Fibroblast of villous mesenchyme (primary cell): Measurements from ENCODE around the gene S1PR4. TPM values are rescaled to one million over a fixed set of nuclear protein-coding genes. Genes with fewer than 3 reads are reported as not detected.
"Not testable (repeated sequence)": the region's sequence is repeated elsewhere in the genome, so short reads cannot be mapped to it uniquely, and the experiment has no call there.

Source experiments
- DNase-seq: peaks from one replicate; pipeline ENCODE4 v3.0.0-alpha.2; 2010; ENCODE audit warnings: low read depth
- H3K4me3 ChIP-seq: 2 replicates; pipeline ENCODE4 v1.5.1; 2011; ENCODE audit warnings: low read depth, mild to moderate bottlenecking, low read length
- total RNA-seq: library from RNA; depleted of rRNA; stranded (reverse); fragments of >200 nt; gene quantifications from 2 replicates; pipeline ENCODE4 v1.2.3, GENCODE V29; 2012
- TF ChIP-seq, protein P1 (sequence below): IDR thresholded peaks from 2 replicates; pipeline ENCODE4 v1.5.1; 2012; ENCODE audit warnings: low read depth, mild to moderate bottlenecking, low read length; ENCODE audit not compliant: insufficient read depth

S1PR4 gene
- total RNA-seq, 1 donor: not detected

DNA sequence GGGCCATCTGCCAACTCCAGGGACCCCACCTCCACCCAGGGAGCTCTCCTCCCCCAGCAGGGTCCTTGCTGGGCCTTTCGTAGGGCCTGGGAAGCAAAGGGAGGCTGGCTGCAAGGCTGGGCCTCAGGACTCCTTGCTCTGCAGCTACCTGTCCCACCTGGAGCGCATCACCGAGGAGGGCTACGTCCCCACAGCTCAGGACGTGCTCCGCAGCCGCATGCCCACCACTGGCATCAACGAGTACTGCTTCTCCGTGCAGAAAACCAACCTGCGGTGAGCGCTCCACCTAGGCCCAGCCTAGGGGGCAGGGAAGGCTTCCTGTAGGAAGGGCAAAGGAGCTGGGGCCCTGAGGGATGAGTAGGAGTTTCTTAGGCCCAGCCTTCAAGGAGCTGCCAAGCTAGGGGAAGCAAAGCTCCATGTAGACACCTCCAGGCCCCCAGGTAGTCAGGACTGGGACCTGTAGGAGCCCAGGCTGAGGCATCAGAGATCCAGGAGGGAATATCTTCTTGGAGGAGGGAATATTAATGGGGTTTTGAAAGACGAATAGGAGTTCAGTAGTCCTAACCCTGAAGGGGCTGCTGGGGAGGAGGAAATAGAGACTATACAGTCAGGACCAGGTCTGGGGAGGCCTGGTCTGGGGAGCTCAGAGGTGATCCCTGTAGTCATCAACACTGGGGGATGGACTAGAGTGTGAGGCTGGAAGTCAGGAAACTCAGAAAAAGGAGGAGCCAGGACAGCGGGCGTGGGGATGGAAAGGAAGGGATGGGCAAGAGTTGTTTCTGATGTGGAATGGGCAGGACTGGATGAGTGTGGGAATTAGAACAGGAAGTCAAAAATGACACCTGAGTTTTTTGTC, 26.8 kb upstream of the S1PR4 start:
- no peak for DNase-seq
- TF ChIP-seq, protein P1, sequence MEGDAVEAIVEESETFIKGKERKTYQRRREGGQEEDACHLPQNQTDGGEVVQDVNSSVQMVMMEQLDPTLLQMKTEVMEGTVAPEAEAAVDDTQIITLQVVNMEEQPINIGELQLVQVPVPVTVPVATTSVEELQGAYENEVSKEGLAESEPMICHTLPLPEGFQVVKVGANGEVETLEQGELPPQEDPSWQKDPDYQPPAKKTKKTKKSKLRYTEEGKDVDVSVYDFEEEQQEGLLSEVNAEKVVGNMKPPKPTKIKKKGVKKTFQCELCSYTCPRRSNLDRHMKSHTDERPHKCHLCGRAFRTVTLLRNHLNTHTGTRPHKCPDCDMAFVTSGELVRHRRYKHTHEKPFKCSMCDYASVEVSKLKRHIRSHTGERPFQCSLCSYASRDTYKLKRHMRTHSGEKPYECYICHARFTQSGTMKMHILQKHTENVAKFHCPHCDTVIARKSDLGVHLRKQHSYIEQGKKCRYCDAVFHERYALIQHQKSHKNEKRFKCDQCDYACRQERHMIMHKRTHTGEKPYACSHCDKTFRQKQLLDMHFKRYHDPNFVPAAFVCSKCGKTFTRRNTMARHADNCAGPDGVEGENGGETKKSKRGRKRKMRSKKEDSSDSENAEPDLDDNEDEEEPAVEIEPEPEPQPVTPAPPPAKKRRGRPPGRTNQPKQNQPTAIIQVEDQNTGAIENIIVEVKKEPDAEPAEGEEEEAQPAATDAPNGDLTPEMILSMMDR: no peak
- H3K4me3 ChIP-seq: no peak overlapping the region

DNA sequence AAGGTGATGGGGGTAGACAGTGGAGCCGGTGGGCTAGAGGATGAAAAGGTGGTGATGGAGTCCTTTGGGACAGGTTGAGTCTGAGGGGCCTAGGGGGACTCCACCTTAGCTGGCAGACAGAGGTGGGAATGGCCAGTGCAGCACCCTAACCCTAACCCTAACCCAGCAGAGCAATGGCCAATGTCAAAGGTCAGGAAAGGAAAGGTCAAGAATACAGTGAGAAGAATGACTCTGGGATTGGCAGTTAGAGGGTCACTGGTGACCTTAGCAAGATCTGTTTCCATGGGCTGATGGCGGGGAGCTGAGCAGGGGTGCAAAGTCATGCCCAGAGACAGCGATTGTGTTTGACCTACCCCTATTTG, 26.2 kb upstream of the S1PR4 start:
- DNase-seq: no peak
- TF ChIP-seq, protein P1: no peak
- no peak overlapping the region for H3K4me3 ChIP-seq

DNA sequence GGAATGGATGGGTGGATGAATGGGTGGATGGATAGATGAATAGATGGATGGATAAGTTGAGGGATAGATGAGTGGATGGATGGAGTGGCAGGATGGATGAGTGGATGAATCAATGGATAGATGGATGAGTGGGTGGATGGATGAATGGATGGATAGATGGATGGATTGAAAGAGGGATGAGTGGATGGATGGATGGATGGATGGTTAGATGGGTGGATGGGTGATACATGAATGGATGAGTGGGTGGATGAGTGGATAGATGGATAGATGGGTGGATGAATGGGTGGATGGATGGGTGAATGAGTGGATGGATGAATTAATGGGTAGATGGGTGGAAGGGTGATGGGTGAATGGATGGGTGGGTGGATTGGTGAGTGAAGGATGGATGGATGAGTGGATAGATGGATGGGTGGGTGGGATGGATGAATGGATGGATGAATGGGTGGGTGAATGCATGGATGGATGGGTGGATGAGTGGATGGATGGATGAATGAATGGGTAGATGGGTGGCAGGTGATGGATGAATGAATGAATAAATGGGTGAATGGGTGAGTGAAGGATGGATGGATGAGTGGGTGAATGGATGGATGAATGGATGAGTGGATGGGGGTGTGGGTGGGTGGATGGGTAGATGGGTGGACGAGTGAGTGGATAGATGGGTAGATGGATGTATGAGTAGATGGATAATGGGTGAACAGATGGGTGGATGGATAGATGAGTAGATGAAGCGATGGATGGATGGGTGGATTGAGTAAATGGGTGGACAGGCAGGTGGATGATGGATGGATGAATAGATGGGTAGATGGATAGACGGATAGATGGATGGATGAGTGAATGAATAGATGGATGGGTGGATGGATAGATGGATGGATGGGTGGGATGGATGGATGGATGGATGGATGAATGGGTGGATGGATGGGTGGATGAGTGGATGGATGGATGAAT, 25.0 kb upstream of the S1PR4 start:
- TF ChIP-seq, protein P1: no peak
- no peak for DNase-seq
- no peak overlapping the region for H3K4me3 ChIP-seq

DNA sequence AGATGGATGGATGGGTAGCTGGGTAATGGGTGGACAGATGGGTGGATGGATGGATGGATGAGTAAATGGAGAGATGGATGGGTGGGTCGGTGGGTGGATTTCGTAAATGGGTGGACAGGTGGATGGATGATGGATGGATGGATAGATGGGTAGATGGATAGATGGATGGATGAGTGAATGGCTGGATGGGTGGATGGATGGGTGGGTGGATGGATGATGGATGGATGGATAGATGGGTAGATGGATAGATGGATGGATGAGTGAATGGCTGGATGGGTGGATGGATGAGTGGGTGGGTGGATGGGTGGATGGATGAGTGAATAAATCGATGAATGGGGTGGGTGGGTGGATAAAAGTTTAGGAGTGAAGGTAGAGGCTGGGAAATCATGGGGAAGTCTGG, 24.1 kb upstream of the S1PR4 start:
- peak overlapping the region; percentile 14 for H3K4me3 ChIP-seq
- DNase-seq: not testable (repeated sequence)

DNA sequence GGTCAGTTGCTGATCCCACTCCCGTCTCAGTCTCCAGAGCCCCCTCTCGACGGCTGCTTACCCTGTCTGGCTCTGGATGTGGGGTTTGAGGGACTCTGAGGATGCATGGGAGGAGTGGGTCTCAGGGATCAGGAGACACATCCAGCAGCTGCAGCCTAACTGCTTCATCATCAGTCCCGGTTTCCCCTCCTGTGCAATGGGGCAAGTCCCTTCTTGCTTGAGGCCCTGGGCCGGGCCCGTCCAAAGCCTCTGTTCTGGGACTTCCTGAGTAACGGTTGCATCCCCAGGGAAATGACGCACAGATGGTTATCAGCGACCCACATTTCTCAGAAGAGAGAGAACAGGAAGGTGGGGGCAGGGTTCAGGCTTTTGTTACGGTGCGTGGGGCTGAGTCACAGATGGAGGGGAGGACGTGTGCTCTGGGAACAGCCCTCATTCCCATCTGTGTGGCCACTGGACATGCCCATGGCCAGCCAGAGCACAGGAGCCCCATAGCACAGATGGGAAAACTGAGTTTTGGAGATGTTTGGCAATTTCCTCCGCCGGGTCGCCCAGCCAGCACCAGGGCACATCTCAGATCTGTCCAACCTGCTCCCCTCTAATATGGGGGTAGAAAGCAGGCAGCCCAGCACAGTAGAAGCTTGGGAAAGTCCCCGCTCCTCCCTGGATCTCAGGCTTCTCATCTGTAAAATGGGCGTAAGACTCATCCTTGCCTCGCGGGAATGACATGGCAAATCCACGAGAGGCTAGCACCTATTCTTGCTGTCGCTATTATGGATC, 23.4 kb upstream of the S1PR4 start:
- DNase-seq: peak; percentile 99
- H3K4me3 ChIP-seq: peak overlapping the region; percentile 14
- TF ChIP-seq, protein P1: no peak

DNA sequence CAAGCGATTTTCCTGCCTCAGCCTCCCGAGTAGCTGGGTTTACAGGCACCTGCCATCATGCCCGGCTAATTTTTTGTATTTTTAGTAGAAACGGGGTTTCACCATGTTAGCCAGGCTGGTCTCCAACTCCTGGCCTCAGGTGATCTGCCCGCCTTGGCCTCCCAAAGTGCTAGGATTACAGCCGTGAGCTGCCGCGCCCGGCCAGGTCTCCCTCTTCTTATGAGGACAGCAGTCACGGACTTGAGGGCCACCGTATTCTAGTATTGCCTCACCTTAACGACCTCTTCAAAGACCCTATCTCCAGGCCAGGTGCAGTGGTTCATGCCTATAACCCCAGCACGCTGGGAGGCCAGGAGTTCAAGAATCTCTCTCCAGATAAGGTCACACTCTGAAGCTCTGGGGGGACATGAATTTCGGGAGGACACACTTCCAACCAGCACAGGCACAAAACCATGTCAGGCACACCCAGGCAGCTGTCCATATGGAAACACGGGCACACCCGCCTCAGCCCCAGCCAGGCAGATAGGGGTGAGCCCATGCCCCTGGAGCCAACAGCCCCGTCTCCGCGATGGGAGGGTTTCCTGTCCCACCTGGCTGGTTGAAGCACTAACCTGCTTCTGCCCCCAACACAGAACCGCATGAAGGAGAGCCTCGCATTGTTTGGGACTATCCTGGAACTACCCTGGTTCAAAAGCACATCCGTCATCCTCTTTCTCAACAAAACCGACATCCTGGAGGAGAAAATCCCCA, 21.3 kb upstream of the S1PR4 start:
- TF ChIP-seq, protein P1: no peak

More for the DNA sequence above, 21.3 kb upstream of the S1PR4 start:
- DNase-seq: no peak
- H3K4me3 ChIP-seq: no peak overlapping the region
